HG02884 (cell line): Measurements from ENCODE around the gene FGF18.

Experiments
- ATAC-seq: cut with Tn5 transposase; IDR thresholded peaks from one replicate; pipeline ENCODE4 v1.9.1; 2021; ENCODE audit warnings: mild to moderate bottlenecking, moderate library complexity; ENCODE audit not compliant: unreplicated experiment

Gene FGF18

GRCh38 chr5:171436804-171437285 lies 17.4 kb downstream of the FGF18 start:
- no peak for ATAC-seq

GRCh38 chr5:171437286-171437821 lies 17.9 kb downstream of the FGF18 start:
- ATAC-seq: no peak

GRCh38 chr5:171438738-171439137 lies 19.3 kb downstream of the FGF18 start:
- ATAC-seq: no peak

- no peak for ATAC-seq
Observed at GRCh38 chr5:171441246-171441791, 21.9 kb downstream of the FGF18 start.

GRCh38 chr5:171442287-171443042 lies 23.0 kb downstream of the FGF18 start:
- ATAC-seq: no peak

GRCh38 chr5:171444582-171444981 lies 25.1 kb downstream of the FGF18 start:
- ATAC-seq: no peak

- ATAC-seq: no peak
Observed at GRCh38 chr5:171445644-171446516, 26.4 kb downstream of the FGF18 start.

GRCh38 chr5:171447226-171447625 lies 27.8 kb downstream of the FGF18 start:
- ATAC-seq: no peak

GRCh38 chr5:171449426-171449825 lies 30.0 kb downstream of the FGF18 start:
- no peak for ATAC-seq

GRCh38 chr5:171450423-171451331 lies 31.2 kb downstream of the FGF18 start:
- ATAC-seq: no peak

- no peak for ATAC-seq
Observed at GRCh38 chr5:171451421-171451820, 32.0 kb downstream of the FGF18 start.

- no peak for ATAC-seq
Observed at GRCh38 chr5:171453056-171453725, 33.7 kb downstream of the FGF18 start.

- ATAC-seq: no peak
Observed at GRCh38 chr5:171453988-171454387, 34.5 kb downstream of the FGF18 start.

- ATAC-seq: no peak
Observed at GRCh38 chr5:171454549-171454948, 35.1 kb downstream of the FGF18 start.

GRCh38 chr5:171455522-171455921 lies 36.1 kb downstream of the FGF18 start:
- ATAC-seq: no peak

- ATAC-seq: no peak
Observed at GRCh38 chr5:171457208-171457981, 37.9 kb downstream of the FGF18 start.

- ATAC-seq: no peak
Observed at GRCh38 chr5:171459839-171460238, 40.4 kb downstream of the FGF18 start.

GRCh38 chr5:171462136-171462927 lies 42.9 kb downstream of the FGF18 start:
- ATAC-seq: no peak
